ENCODE data around the gene CHAMP1.

The CHAMP1 gene

DNA sequence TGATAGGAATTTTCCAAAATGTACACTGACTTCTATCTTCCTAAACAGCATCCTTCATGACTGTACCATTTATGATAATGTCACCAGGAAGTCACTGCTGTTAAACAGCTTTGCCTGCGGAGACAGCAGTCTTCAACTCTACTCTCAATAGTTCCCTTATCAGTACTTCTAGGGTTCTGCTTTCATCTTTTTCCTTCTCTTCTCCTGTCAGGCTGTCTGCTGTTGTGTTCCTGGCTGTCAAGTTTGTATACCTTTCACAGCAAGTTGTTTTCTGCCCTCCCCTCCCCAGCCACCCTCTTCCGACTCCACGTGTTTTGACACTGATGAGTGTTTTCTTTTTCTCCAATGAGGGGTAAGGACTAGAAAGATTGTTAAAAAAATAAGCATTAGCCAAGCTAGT, 30.7 kb upstream of the CHAMP1 start:
- DNase-seq (ENCODE audit: extremely low spot score) = no peak
- POLR2A ChIA-PET = no interaction called here
- TF ChIP-seq, protein P1, sequence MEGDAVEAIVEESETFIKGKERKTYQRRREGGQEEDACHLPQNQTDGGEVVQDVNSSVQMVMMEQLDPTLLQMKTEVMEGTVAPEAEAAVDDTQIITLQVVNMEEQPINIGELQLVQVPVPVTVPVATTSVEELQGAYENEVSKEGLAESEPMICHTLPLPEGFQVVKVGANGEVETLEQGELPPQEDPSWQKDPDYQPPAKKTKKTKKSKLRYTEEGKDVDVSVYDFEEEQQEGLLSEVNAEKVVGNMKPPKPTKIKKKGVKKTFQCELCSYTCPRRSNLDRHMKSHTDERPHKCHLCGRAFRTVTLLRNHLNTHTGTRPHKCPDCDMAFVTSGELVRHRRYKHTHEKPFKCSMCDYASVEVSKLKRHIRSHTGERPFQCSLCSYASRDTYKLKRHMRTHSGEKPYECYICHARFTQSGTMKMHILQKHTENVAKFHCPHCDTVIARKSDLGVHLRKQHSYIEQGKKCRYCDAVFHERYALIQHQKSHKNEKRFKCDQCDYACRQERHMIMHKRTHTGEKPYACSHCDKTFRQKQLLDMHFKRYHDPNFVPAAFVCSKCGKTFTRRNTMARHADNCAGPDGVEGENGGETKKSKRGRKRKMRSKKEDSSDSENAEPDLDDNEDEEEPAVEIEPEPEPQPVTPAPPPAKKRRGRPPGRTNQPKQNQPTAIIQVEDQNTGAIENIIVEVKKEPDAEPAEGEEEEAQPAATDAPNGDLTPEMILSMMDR (IDR thresholded peaks at IDR 0.05; ENCODE audit: control extremely low read depth, extremely low read depth, low read depth, missing control alignments) = no peak
- CTCF ChIA-PET = no interaction called here

DNA sequence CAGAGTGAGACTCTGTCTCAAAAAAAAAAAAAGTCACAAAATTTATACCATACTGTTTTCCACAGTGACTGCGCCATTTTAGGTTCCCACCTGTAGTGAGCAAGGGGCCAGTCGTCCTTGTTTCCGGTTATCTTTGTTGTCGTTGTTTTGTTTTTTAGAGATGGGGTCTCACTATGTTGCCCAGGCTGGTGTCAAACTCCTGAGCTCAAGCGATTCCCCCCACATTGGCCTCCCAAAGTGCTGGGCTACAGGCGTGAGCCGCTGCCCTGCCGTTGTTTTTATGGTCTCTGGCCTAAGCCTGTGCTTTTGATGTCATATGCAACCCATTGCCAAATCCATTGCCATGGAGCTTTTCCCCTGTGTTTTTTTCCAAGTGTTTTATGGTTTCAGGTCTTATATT, 29.6 kb upstream of the CHAMP1 start:
- ChIA-PET CTCF (no interaction called here), POLR2A (no interaction called here)

DNA sequence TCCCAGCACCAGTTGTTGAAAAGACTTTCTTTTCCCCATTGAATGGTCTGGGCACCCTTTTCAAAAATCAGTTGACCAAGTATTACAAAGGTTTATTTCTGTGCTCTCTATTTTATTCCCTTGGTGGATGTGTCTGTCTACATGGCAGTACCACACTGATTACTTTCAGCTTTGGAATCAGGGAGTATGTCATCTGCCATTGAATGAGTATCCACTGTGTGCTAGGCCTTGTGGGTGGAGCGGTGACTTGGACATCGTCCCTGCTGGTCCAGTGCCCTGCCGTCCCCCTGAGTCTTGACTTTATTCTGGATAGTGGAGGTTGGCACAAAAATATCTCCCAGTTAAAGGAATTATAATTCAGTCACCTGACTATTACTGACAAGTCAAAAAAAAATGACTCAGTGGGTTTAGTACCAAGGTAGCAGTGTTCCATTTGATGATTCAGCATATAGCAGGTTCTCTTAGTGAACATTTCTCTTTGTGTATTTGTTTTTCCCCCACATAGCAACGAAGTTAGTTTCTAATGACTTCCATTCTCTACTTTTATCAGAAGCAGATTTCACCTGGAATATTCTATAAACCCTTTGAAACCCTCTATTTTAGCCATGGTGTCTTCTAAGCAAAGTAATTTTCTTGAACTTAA, 29.0 kb upstream of the CHAMP1 start:
- CTCF ChIA-PET = no interaction called here
- TF ChIP-seq, protein P1 (IDR thresholded peaks at IDR 0.05; ENCODE audit: control extremely low read depth, extremely low read depth, low read depth, missing control alignments) = no peak
- DNase-seq (ENCODE audit: extremely low spot score) = no peak
- POLR2A ChIA-PET = no interaction called here

More for the DNA sequence above, 29.6 kb upstream of the CHAMP1 start:
- DNase-seq (ENCODE audit: extremely low spot score) = no peak
- TF ChIP-seq, protein P1 (IDR thresholded peaks at IDR 0.05; ENCODE audit: control extremely low read depth, extremely low read depth, low read depth, missing control alignments) = no peak

DNA sequence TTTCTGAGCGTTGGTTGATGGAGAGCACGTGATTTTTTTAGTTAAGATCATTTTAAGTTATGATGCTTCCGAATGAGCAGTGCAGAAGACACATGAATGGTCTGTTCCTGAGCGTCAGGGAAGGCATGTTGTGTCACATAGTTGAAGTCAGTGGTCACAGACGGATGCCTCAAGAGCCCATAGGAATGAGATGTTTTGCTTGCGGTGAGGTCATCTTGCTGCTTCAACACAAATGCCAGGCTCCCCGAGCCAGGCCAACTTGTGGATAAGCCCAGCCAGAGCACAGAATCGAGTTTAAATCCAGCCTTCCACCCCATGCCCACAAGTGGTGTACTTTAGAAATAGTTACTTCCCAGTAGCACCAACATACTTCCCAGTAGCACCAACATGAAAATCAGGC, 27.5 kb upstream of the CHAMP1 start:
- TF ChIP-seq, protein P1 (IDR thresholded peaks at IDR 0.05; ENCODE audit: control extremely low read depth, extremely low read depth, low read depth, missing control alignments) = no peak
- ChIA-PET CTCF (no interaction called here), POLR2A (no interaction called here)
- no peak for DNase-seq (ENCODE audit: extremely low spot score)

DNA sequence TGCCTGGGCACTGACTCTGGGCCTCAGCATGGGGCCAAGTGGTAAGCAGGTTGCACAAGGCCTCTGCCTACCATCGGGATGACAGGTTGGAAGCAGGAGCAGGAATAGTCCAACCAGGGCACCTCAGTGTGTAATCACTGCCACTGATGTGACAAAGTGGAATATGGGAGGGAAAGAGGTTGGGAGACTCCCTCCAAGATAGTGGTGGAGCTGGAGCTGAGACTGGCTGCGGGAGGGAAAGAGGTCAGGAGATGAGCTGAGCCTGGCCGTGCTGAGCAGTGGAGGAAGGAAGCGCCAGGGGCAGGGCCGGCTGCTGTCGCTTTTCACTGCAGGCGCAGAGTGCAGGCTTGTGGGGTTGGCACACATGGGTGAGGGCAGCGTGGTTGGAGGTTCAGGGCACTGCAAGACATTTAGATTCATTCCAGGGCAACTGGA, 26.1 kb upstream of the CHAMP1 start:
- DNase-seq (ENCODE audit: extremely low spot score) = no peak
- TF ChIP-seq, protein P1 (IDR thresholded peaks at IDR 0.05; ENCODE audit: control extremely low read depth, extremely low read depth, low read depth, missing control alignments) = no peak
- POLR2A ChIA-PET = no interaction called here
- CTCF ChIA-PET = interaction anchor here (1.0 to 1.5 kb wide), 2 partner anchors 23 to 39 kb away, joined by 3 read pairs; no protein-coding TSS in a partner anchor

DNA sequence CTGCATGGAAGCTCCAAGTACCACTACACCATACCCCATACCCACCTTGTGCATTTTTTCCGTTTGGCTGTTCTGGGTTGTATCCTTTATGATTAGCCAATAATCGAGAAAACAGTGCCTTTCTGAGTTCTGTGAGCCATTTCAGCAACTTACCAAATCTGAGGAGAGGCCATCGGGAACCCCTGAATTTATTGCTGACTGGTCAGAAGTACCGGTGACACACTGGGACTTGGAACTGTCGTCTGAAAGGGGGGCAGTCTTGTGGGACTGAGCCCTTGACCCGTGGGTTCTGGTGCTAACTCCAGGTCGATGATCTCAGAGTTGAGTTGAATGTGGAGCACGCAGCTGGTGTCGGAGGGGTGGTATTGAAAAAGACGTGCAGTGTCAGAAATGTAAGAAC, 17.9 kb upstream of the CHAMP1 start:
- TF ChIP-seq, protein P1 (IDR thresholded peaks at IDR 0.05; ENCODE audit: control extremely low read depth, extremely low read depth, low read depth, missing control alignments) = no peak
- CTCF ChIA-PET = no interaction called here
- DNase-seq (ENCODE audit: extremely low spot score) = no peak
- POLR2A ChIA-PET = no interaction called here

Data from GM10248 (cell line).